ENCODE data around the gene LCE1D. TPM values are rescaled to one million over a fixed set of nuclear protein-coding genes. Genes with fewer than 3 reads are reported as not detected.

The LCE1D gene, protein sequence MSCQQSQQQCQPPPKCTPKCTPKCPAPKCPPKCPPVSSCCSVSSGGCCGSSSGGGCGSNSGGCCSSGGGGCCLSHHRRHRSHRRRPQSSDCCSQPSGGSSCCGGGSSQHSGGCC
- total RNA-seq = not detected

DNA sequence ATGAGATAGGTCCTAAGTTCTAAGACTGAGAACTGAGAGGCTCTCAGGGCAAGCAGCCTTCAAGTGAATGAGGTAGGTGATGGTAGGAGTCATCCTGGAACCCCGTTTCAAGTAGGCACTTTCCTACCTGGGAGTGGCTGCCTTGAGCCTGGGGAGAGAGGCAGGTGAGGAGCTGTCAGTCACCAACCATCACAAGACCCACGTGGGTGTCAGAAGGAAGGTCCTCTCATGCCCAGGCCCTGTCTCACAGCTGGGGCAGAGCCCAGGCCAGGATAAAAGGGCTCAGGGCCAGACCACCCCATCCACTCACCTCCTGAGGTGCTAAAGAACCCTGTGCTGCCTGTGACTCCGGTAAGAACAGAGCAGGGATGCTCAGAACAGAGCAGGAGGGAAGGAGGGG lies at the start of gene LCE1D:
LCE1D (plus strand) TSS at position 301 of the 400 bp plus-strand sequence. CDS start 1,074 bp downstream, outside the sequence.
- TF ChIP-seq, protein P1, sequence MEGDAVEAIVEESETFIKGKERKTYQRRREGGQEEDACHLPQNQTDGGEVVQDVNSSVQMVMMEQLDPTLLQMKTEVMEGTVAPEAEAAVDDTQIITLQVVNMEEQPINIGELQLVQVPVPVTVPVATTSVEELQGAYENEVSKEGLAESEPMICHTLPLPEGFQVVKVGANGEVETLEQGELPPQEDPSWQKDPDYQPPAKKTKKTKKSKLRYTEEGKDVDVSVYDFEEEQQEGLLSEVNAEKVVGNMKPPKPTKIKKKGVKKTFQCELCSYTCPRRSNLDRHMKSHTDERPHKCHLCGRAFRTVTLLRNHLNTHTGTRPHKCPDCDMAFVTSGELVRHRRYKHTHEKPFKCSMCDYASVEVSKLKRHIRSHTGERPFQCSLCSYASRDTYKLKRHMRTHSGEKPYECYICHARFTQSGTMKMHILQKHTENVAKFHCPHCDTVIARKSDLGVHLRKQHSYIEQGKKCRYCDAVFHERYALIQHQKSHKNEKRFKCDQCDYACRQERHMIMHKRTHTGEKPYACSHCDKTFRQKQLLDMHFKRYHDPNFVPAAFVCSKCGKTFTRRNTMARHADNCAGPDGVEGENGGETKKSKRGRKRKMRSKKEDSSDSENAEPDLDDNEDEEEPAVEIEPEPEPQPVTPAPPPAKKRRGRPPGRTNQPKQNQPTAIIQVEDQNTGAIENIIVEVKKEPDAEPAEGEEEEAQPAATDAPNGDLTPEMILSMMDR (IDR thresholded peaks at IDR 0.05) = no peak
- TF ChIP-seq POLR2A (IDR thresholded peaks at IDR 0.05) = no peak
- Histone ChIP-seq H3K27ac (no peak within 1 kb of the TSS), H3K4me3 (replicated peaks in 1 of 3) (no peak within 1 kb of the TSS), H3K27me3 (no peaks in the 10 kb centered on the region), H3K9me3 (no peaks in the 10 kb centered on the region), H3K4me1 (no peaks in the 10 kb centered on the region), H3K36me3 (no peaks in the 10 kb centered on the region)
- no peak for DNase-seq
- intact Hi-C loops (cut with DNase I) = no loop called here
- WGBS, 2 donors = 26 to 42% methylated on average over 2 to 3 of the region's 3 CpGs

DNA sequence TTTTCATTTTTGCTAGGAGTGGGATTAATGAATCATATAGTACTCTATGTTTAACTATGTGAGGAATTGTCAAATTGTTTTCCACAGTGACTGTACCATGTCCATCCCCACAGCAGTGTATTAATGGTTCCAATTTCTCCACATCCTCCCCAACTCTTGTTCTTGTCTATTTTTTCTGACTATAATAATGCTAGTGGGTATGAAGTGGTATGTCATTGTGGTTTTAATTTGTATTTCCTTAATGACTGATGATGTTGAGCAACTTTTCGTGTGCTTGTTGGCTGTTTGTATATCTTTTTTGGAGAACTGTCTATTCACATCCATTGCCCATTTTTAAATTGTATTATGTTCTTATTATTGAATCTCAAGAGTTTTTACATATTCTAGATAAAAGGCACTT lies 48.7 kb upstream of the LCE1D start:
- Histone ChIP-seq H3K4me3 (replicated peaks in 1 of 3) (no peak overlapping the region), H3K4me1 (no peaks in the 10 kb centered on the region), H3K9me3 (no peaks in the 10 kb centered on the region), H3K27ac (no peak overlapping the region), H3K36me3 (no peaks in the 10 kb centered on the region), H3K27me3 (no peaks in the 10 kb centered on the region)
- intact Hi-C loops (cut with DNase I) = no loop called here
- DNase-seq = no peak
- TF ChIP-seq, protein P1 (IDR thresholded peaks at IDR 0.05) = no peak
- no peak for TF ChIP-seq POLR2A (IDR thresholded peaks at IDR 0.05)
- 67 to 69% methylated on average over 1 of the region's 1 CpG for WGBS, 2 donors

DNA sequence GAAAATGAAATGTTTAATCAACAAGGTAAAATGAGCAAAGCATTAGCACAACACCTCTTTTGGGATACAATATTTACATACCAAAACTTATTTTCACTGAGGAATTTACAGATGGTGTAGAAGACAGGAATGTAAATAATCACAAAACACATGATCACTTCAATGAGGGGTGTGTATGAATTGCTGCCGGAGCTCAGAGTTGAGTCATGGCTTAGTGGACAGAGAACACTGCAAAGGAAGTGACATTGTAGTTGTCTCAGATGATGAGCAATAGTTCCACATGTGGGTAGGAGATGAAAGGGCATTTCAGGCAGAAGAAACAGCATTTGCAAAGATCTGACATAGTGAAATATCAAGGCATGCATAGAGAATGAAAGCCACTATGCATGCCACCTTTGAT lies 44.3 kb upstream of the LCE1D start:
- H3K4me1 ChIP-seq = no peaks in the 10 kb centered on the region
- H3K27me3 ChIP-seq = no peaks in the 10 kb centered on the region
- 38 to 61% methylated on average over 1 of the region's 1 CpG for WGBS, 2 donors
- TF ChIP-seq, protein P1 (IDR thresholded peaks at IDR 0.05) = no peak
- TF ChIP-seq POLR2A (IDR thresholded peaks at IDR 0.05) = no peak
- intact Hi-C loops (cut with DNase I) = no loop called here
- no peaks in the 10 kb centered on the region for H3K9me3 ChIP-seq
- no peak overlapping the region for H3K4me3 ChIP-seq (replicated peaks in 1 of 3)
- no peak overlapping the region for H3K27ac ChIP-seq
- no peak for DNase-seq
- no peaks in the 10 kb centered on the region for H3K36me3 ChIP-seq

DNA sequence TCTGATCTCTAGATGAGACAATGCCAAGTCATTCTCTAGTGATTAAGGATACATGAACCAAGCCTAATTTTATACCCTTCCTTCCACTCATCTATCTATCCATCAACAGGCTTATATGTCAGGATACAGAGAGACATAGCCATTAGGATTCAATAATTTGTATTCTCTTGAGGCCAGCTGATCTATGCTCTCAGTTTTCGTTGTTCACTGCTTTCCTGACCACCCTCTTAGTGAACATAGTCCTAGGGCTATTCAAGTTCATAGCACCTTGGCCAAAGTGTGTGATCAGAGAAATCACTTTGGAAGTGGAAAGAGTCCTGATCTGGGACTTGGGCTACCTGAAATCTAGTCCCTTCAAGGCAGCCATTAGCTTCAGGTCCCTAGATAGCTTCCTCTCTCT lies 42.9 kb upstream of the LCE1D start:
- intact Hi-C loops (cut with DNase I) = no loop called here
- Histone ChIP-seq H3K4me1 (no peaks in the 10 kb centered on the region), H3K27me3 (no peaks in the 10 kb centered on the region), H3K4me3 (replicated peaks in 1 of 3) (no peak overlapping the region), H3K27ac (no peak overlapping the region), H3K36me3 (no peaks in the 10 kb centered on the region), H3K9me3 (no peaks in the 10 kb centered on the region)
- no peak for DNase-seq
- TF ChIP-seq POLR2A (IDR thresholded peaks at IDR 0.05) = no peak
- TF ChIP-seq, protein P1 (IDR thresholded peaks at IDR 0.05) = no peak
- WGBS, 2 donors = 41 to 52% methylated on average over 1 of the region's 1 CpG

DNA sequence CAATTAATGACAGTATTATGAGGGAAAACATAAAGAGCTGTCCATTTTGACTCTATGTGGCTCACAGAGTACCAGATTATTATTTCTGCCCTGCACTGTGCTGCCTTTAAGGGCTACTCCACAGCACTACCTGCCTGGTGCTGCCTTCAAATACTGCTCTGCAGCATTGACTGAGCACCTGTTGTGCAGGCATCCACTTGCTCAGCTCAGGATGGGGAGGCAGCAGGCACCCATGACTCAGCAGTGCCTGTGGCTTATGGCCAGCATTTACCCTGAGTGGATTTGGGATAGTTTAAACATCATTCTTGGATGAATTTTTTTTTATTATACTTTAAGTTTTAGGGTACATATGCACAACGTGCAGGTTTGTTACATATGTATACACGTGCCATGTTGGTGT lies 39.6 kb upstream of the LCE1D start:
- 87% methylated on average over 2 of the region's 2 CpGs for WGBS, 2 donors
- peak in 1 of 2 donors; percentile 31 for DNase-seq
- Histone ChIP-seq H3K36me3 (no peaks in the 10 kb centered on the region), H3K4me3 (replicated peaks in 1 of 3) (no peak overlapping the region), H3K9me3 (no peaks in the 10 kb centered on the region), H3K4me1 (no peaks in the 10 kb centered on the region), H3K27ac (no peak overlapping the region), H3K27me3 (no peaks in the 10 kb centered on the region)
- intact Hi-C loops (cut with DNase I) = no loop called here
- no peak for TF ChIP-seq POLR2A (IDR thresholded peaks at IDR 0.05)
- TF ChIP-seq, protein P1 (IDR thresholded peaks at IDR 0.05) = no peak
